Natural killer cell (primary cell): ENCODE measurements around the gene IL1RAPL2. TPM values are rescaled to one million over a fixed set of nuclear protein-coding genes. Genes with fewer than 3 reads are reported as not detected.

Experiments
- ATAC-seq, 3 donors: fragments of 150-1000 bp in 2 of 3; fragments of 200-7000 bp in 1 of 3; cut with Tn5 transposase; 1 replicate in 1 of 3; 2 replicates in 2 of 3; pipeline ENCODE4 v1.10.0; 2021; ENCODE audit warnings: mild to moderate bottlenecking in 2 of 3, moderate library complexity in 2 of 3
- DNase-seq, 2 donors: peaks; one replicate each; pipeline versions ENCODE4 v3.0.0 to v3.0.0-alpha.2; 2013 to 2021; ENCODE audit warnings: mixed read lengths in 1 of 2
- H3K27ac ChIP-seq: one replicate; pipeline ENCODE4 v1.5.1; 2013; ENCODE audit warnings: mild to moderate bottlenecking, low read length
- H3K27me3 ChIP-seq: one replicate; pipeline ENCODE4 v1.6.1; 2013; ENCODE audit warnings: low read length; ENCODE audit not compliant: control insufficient read depth, insufficient read depth
- H3K36me3 ChIP-seq: one replicate; pipeline ENCODE4 v1.6.1; 2013; ENCODE audit warnings: low read length; ENCODE audit not compliant: control insufficient read depth, insufficient read depth
- H3K4me1 ChIP-seq: one replicate; pipeline ENCODE4 v1.6.1; 2013; ENCODE audit warnings: low read length; ENCODE audit not compliant: control insufficient read depth, insufficient read depth
- H3K4me3 ChIP-seq: one replicate; pipeline ENCODE4 v1.5.1; 2013; ENCODE audit warnings: low read length
- H3K9me3 ChIP-seq: one replicate; pipeline ENCODE4 v1.6.1; 2013; ENCODE audit warnings: low read length; ENCODE audit not compliant: control insufficient read depth, insufficient read depth
- H3K27ac Mint-ChIP-seq, 2 donors: one replicate each; pipeline ENCODE4 v1.8.0; 2022; ENCODE audit warnings: mild to moderate bottlenecking in 2 of 2, mixed read lengths in 2 of 2, moderate library complexity in 1 of 2
- H3K27me3 Mint-ChIP-seq, 2 donors: one replicate each; pipeline ENCODE4 v1.8.0; 2022; ENCODE audit warnings: low read depth in 2 of 2, mixed read lengths in 2 of 2
- H3K36me3 Mint-ChIP-seq: one replicate; pipeline ENCODE4 v1.8.0; 2022; ENCODE audit warnings: mixed read lengths
- H3K4me1 Mint-ChIP-seq, 2 donors: one replicate each; pipeline ENCODE4 v1.8.0; 2022; ENCODE audit warnings: mixed read lengths in 2 of 2
- H3K4me3 Mint-ChIP-seq: one replicate; pipeline ENCODE4 v1.8.0; 2022; ENCODE audit warnings: mild to moderate bottlenecking, moderate library complexity, mixed read lengths
- H3K9me3 Mint-ChIP-seq, 2 donors: one replicate each; pipeline ENCODE4 v1.8.0; 2022; ENCODE audit warnings: mixed read lengths in 2 of 2
- CTCF ChIP-seq: fragments of 200-600 bp; IDR thresholded peaks from one replicate; pipeline ENCODE4 v1.8.0; 2022; ENCODE audit warnings: antibody characterized with exemption
- WGBS: methylation state at CpG from one replicate; pipeline ENCODE4 v1.1.7; 2013; ENCODE audit warnings: missing lambda C conversion rate; ENCODE audit not compliant: insufficient coverage; 5-methylcytosine and 5-hydroxymethylcytosine counted together
- intact Hi-C: fragments of 100-400 bp; cut with micrococcal nuclease; formaldehyde crosslinking; loops from one replicate; pipeline ENCODE4 v1.14.2; 2022
- total RNA-seq, 4 donors: library from RNA; stranded (reverse); fragments of 120-200 nt in 1 of 4; gene quantifications; one replicate each; pipeline versions ENCODE4 v1.2.3 to v1.2.4, GENCODE V29; 2013 to 2022

The IL1RAPL2 gene
- total RNA-seq, 3 donors from 2014 or later (not counting 1 experiment from before 2014, with no cell fraction given): not detected

- Mint-ChIP-seq H3K4me3 (no peak overlapping the region), H3K27ac (no peak overlapping the region), H3K36me3 (no peaks in the 10 kb centered on the region), H3K9me3 (peaks cover 0 to 1% of the 10 kb centered on the region in 2 donors), H3K27me3 (no peaks in the 10 kb centered on the region), H3K4me1 (no peaks in the 10 kb centered on the region)
- Histone ChIP-seq H3K9me3 (no peaks in the 10 kb centered on the region), H3K27ac (no peak overlapping the region), H3K4me3 (no peak overlapping the region), H3K4me1 (no peaks in the 10 kb centered on the region), H3K36me3 (no peaks in the 10 kb centered on the region), H3K27me3 (no peaks in the 10 kb centered on the region)
- DNase-seq: no peak
- intact Hi-C loops: no loop called here
- TF ChIP-seq CTCF: no peak
- ATAC-seq: no peak
These were observed 472.8 kb downstream of the IL1RAPL2 start for GRCh38 chrX:105038672-105039328.

- Histone ChIP-seq H3K9me3 (no peaks in the 10 kb centered on the region), H3K27me3 (no peaks in the 10 kb centered on the region), H3K4me1 (no peaks in the 10 kb centered on the region), H3K4me3 (no peak overlapping the region), H3K27ac (no peak overlapping the region), H3K36me3 (no peaks in the 10 kb centered on the region)
- no peaks in the 10 kb centered on the region for H3K36me3 Mint-ChIP-seq
- peaks cover 0 to 2% of the 10 kb centered on the region in 2 donors for H3K9me3 Mint-ChIP-seq
- no peak overlapping the region for H3K4me3 Mint-ChIP-seq
- ATAC-seq (no peak), DNase-seq (no peak)
- no peak for TF ChIP-seq CTCF
- no peak overlapping the region for H3K27ac Mint-ChIP-seq
- WGBS: 87% methylated on average over 7 of the region's 7 CpGs
- no peaks in the 10 kb centered on the region for H3K4me1 Mint-ChIP-seq
- intact Hi-C loops: no loop called here
- peaks cover 0 to 7% of the 10 kb centered on the region in 2 donors for H3K27me3 Mint-ChIP-seq
These were observed 484.9 kb downstream of the IL1RAPL2 start for GRCh38 chrX:105050921-105051320.

GRCh38 chrX:105051364-105051763, 485.4 kb downstream of the IL1RAPL2 start:
- Histone ChIP-seq H3K4me3 (no peak overlapping the region), H3K9me3 (no peaks in the 10 kb centered on the region), H3K36me3 (no peaks in the 10 kb centered on the region), H3K4me1 (no peaks in the 10 kb centered on the region), H3K27me3 (no peaks in the 10 kb centered on the region), H3K27ac (no peak overlapping the region)
- Mint-ChIP-seq H3K9me3 (peaks cover 0 to 2% of the 10 kb centered on the region in 2 donors), H3K4me1 (no peaks in the 10 kb centered on the region), H3K36me3 (no peaks in the 10 kb centered on the region), H3K27ac (no peak overlapping the region), H3K4me3 (no peak overlapping the region), H3K27me3 (peaks cover 0 to 3% of the 10 kb centered on the region in 2 donors)
- 81% methylated on average over 10 of the region's 10 CpGs for WGBS
- intact Hi-C loops: no loop called here
- TF ChIP-seq CTCF: no peak
- ATAC-seq (no peak), DNase-seq (no peak)

GRCh38 chrX:105052926-105053325, 486.9 kb downstream of the IL1RAPL2 start:
- no peaks in the 10 kb centered on the region for H3K4me1 Mint-ChIP-seq

More at GRCh38 chrX:105052926-105053325, 486.9 kb downstream of the IL1RAPL2 start:
- intact Hi-C loops: no loop called here
- no peaks in the 10 kb centered on the region for H3K9me3 ChIP-seq
- no peak for DNase-seq
- Mint-ChIP-seq H3K9me3 (peaks cover 0 to 1% of the 10 kb centered on the region in 2 donors), H3K27me3 (no peaks in the 10 kb centered on the region), H3K4me3 (no peak overlapping the region), H3K36me3 (no peaks in the 10 kb centered on the region), H3K27ac (no peak overlapping the region)
- no peak overlapping the region for H3K27ac ChIP-seq
- ATAC-seq: no peak
- H3K4me3 ChIP-seq: no peak overlapping the region
- no peaks in the 10 kb centered on the region for H3K36me3 ChIP-seq
- no peaks in the 10 kb centered on the region for H3K4me1 ChIP-seq
- no CpG with 5 or more reads among the region's 2 CpGs for WGBS
- H3K27me3 ChIP-seq: no peaks in the 10 kb centered on the region
- TF ChIP-seq CTCF: no peak
